ENCODE measurements around the gene ANO1. TPM values are rescaled to one million over a fixed set of nuclear protein-coding genes. Genes with fewer than 3 reads are reported as not detected.

ANO1 gene
- total and polyA plus RNA-seq, 2 of the 8 experiments (the other 6 are each of a cell fraction or from before 2014, with no cell fraction given): 4.7 to 5.0 TPM

- no peak overlapping the region for H2BK120ac ChIP-seq (replicated peaks; ENCODE audit: low read depth, low read length)
- peak overlapping the region; percentile 29; the same call in 1 of the 2 replicates for H3K18ac ChIP-seq (ENCODE audit: extremely low read depth, low read length)
- H3K14ac ChIP-seq (ENCODE audit: insufficient read length): no peak overlapping the region
- peak overlapping the region; percentile 50; the same call in 1 of the 2 replicates for H2BK20ac ChIP-seq (ENCODE audit: low read length)
- ChIA-PET POLR2A (ENCODE audit: partially characterized antibody) (interaction anchor here (1.1 to 1.2 kb wide), 3 partner anchors 34 to 226 kb away, joined by 3 read pairs; no protein-coding TSS in a partner anchor), CTCF (ENCODE audit: partially characterized antibody) (interaction anchor here (0.6 to 10.5 kb wide), 23 partner anchors 9 to 260 kb away, joined by 3 to 78 read pairs (median 4); no protein-coding TSS in a partner anchor)
- no peak for DNase-seq (ENCODE audit: low read depth in 1 of 2, low spot score in 2 of 2)
- no peak overlapping the region for H3K9ac ChIP-seq (replicated peaks in 1 of 4; ENCODE audit: extremely low read depth in 1 of 4, low read depth in 3 of 4, low read length in 3 of 4)
- no peak overlapping the region for H2BK5ac ChIP-seq (ENCODE audit: low read depth, low read length)
- no peaks in the 10 kb centered on the region for H3K36me3 ChIP-seq (ENCODE audit: control insufficient read depth in 2 of 4, insufficient read depth in 4 of 4, low read length in 3 of 4)
- no peak overlapping the region for H3K56ac ChIP-seq (replicated peaks; ENCODE audit: insufficient read length, low read depth, low read length)
- peak overlapping the region in 1 of 2 experiments; percentile 15; a peak in 1 of 4 replicates for H3K4me2 ChIP-seq (ENCODE audit: insufficient read depth in 1 of 2, low read depth in 2 of 2, low read length in 2 of 2)
- FAIRE-seq: no peak
- no peak overlapping the region; the same call in 1 of the 2 replicates for H2BK12ac ChIP-seq (ENCODE audit: low read depth, low read length)
- peaks cover 0 to 7% (median 2%) of the 10 kb centered on the region in 4 experiments; a peak in 4 of 7 replicates for H3K4me1 ChIP-seq (replicated peaks in 1 of 4; ENCODE audit: control insufficient read depth in 3 of 4, insufficient read depth in 4 of 4, low read length in 3 of 4)
- no peak overlapping the region for H3K27ac ChIP-seq (ENCODE audit: low read depth, low read length)
- H4K91ac ChIP-seq (replicated peaks; ENCODE audit: insufficient read length, low read length): peak overlapping the region; percentile 54
- H3K27me3 ChIP-seq (replicated peaks in 1 of 4; ENCODE audit: control insufficient read depth in 3 of 4, extremely low read depth in 1 of 4, insufficient read depth in 3 of 4, low read length in 3 of 4): no peaks in the 10 kb centered on the region
- no peaks in the 10 kb centered on the region for H4K20me1 ChIP-seq (replicated peaks in 1 of 2; ENCODE audit: control insufficient read depth in 1 of 2, insufficient read depth in 2 of 2, low read length in 2 of 2)
- H2AFZ ChIP-seq (ENCODE audit: low read length): peak overlapping the region; percentile 46; the same call in 1 of the 2 replicates
- H3K79me2 ChIP-seq (ENCODE audit: control insufficient read depth in 1 of 2, insufficient read depth in 2 of 2, low read length in 2 of 2): no peaks in the 10 kb centered on the region
- no peak overlapping the region for H2AK5ac ChIP-seq (ENCODE audit: low read depth, low read length)
- H3K9me3 ChIP-seq (ENCODE audit: insufficient read depth in 2 of 2, low read depth in 1 of 2, low read length in 1 of 2): no peaks in the 10 kb centered on the region
- no peak overlapping the region for H4K5ac ChIP-seq (ENCODE audit: insufficient read length, low read depth, low read length)
- 81% methylated on average over 15 of the region's 15 CpGs; no CpG with 5 or more reads in 1 of the 2 experiments for WGBS, 2 experiments (ENCODE audit: extremely low coverage in 1 of 2, insufficient coverage in 1 of 2, insufficient read length in 1 of 2, insufficient replicate concordance in 2 of 2, low coverage in 1 of 2, low lambda C conversion rate in 2 of 2, missing lambda C conversion rate in 1 of 2)
- no peaks in the 10 kb centered on the region for H3K23me2 ChIP-seq (ENCODE audit: low read depth, low read length)
- H3K79me1 ChIP-seq (ENCODE audit: low read depth, low read length): no peaks in the 10 kb centered on the region
- no peak overlapping the region for H3K4me3 ChIP-seq (ENCODE audit: extremely low read depth in 1 of 4, insufficient read depth in 2 of 4, low read depth in 3 of 4, low read length in 4 of 4)
- 0 out of 2 replicates have a peak overlapping the region, but pooled peaks have one; percentile 18 for H2BK15ac ChIP-seq (ENCODE audit: low read length)
- no peak overlapping the region for H3K23ac ChIP-seq (ENCODE audit: insufficient read length)
- peak overlapping the region; percentile 81; the same call in 1 of the 2 replicates for H4K8ac ChIP-seq (ENCODE audit: extremely low read depth, insufficient read depth, low read length)
- H3K4ac ChIP-seq (replicated peaks; ENCODE audit: insufficient read length, low read depth, low read length): no peak overlapping the region
- no peak for TF ChIP-seq SP2 (IDR thresholded peaks at IDR 0.05; ENCODE audit: low read length)
- TF ChIP-seq PHF8 (conservative IDR thresholded peaks at IDR 0.05; ENCODE audit: low read depth, low read length): no peak
- no peak for TF ChIP-seq FOSL1 (IDR thresholded peaks at IDR 0.05; ENCODE audit: insufficient read depth, low read depth, low read length)
- no peak; the same call in 1 of the 2 replicates for TF ChIP-seq E2F6 (IDR thresholded peaks at IDR 0.05)
- TF ChIP-seq HDAC6 (IDR thresholded peaks at IDR 0.05; ENCODE audit: low read depth, low read length): no peak
- TF ChIP-seq TAF7 (optimal IDR thresholded peaks at IDR 0.05; ENCODE audit: borderline replicate concordance, low read depth, low read length): no peak
- no peak for TF ChIP-seq RAD21 (IDR thresholded peaks at IDR 0.05 in 1 of 2, conservative IDR thresholded peaks at IDR 0.05 in 1 of 2; ENCODE audit: low read depth in 2 of 2, low read length in 2 of 2)
- no peak for TF ChIP-seq MAX (IDR thresholded peaks at IDR 0.05)
- TF ChIP-seq SP1 (IDR thresholded peaks at IDR 0.05; ENCODE audit: low read depth, low read length): no peak
- no peak for TF ChIP-seq JUN (IDR thresholded peaks at IDR 0.05; ENCODE audit: low read depth, low read length)
- TF ChIP-seq YY1 (IDR thresholded peaks at IDR 0.05; ENCODE audit: low read depth, low read length): no peak
- no peak for TF ChIP-seq SIX5 (IDR thresholded peaks at IDR 0.05; ENCODE audit: low read depth, low read length)
Measured at GRCh38 chr11:70175236-70175698, 97.2 kb downstream of the ANO1 start.
